Measurements from ENCODE around the gene TF.

The TF gene

DNA sequence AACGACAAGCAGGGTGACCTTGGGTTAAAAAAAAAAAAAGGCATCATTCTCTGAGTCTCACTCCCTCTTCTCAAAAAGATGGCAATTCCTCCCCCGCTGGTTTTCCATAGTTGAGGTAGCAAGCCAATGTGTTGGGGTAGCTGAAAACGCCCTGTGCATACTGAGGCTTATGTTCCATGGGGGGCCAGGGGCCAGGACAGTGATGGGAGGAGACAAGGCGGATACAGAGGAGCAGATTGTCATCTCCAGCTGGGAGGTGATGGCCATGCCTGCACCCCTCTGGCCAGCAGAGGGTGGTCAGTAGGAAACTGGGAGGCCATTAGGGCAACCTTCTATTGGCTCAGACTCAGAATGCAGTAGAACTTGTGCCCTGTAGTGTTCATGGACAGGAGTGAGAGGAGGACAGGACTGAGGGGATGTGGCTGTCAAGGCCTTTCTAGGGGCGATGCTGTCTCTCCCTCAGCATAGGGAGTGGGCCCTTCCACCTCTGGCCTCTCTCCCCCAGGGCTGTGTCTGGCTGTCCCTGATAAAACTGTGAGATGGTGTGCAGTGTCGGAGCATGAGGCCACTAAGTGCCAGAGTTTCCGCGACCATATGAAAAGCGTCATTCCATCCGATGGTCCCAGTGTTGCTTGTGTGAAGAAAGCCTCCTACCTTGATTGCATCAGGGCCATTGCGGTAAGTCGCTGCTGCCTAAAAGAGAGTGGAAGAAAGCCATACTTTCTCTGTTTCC, 1.9 kb downstream of the TF start:
- DNase-seq: no peak

GRCh38 chr3:133749427-133750258, 3.5 kb downstream of the TF start:
- no peak for DNase-seq

GRCh38 chr3:133750259-133750656, 4.1 kb downstream of the TF start:
- DNase-seq: no peak

DNA sequence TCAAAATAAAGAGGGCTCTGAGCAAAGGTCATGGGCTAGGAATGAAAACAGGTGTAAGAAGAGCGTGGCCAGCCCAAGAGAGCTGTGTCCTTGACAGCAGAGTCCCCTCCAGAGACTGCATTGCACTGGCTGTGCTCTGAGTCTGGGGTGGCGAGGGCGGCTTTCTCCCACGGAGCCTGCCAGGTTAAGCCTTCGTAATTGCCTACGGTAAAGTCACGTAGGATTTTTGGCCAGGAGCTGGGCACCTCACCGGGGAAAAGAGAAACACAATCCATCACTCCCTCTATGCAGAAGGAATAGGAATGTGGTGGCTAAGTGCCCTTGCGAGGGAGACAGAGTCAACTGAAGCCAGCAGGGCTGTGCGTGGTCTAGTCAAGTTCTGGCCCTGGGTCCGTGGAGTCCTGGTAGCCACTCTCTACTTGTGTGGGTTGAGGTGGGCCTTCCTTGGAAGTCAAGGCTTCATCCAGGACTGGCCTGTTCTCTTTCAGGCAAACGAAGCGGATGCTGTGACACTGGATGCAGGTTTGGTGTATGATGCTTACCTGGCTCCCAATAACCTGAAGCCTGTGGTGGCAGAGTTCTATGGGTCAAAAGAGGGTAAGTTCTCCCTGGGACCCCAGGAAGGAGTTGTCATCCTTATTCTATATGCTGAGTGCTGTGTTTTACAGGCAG, 7.0 kb downstream of the TF start:
- no peak for DNase-seq

DNA sequence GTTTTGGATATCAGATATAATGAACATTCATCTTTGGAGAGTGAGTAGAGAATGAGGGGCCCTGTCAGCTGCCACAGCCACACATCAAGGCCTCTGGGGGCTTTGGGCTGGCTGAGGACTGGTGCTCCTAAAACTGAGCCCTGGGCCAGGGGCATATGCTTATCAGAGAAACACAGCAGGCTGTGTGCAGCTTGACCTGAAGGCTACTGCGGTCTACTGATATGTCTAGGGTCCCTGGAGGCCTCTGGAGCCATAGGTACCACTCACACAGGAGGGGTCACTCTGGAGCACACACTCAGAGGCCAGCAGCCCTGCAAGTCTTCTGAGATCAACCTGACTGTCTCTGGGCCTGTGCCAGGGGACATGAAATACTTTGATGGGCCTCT, 7.6 kb downstream of the TF start:
- DNase-seq: no peak

- no peak for DNase-seq
Observed at GRCh38 chr3:133754455-133754854, 8.3 kb downstream of the TF start.

DNA sequence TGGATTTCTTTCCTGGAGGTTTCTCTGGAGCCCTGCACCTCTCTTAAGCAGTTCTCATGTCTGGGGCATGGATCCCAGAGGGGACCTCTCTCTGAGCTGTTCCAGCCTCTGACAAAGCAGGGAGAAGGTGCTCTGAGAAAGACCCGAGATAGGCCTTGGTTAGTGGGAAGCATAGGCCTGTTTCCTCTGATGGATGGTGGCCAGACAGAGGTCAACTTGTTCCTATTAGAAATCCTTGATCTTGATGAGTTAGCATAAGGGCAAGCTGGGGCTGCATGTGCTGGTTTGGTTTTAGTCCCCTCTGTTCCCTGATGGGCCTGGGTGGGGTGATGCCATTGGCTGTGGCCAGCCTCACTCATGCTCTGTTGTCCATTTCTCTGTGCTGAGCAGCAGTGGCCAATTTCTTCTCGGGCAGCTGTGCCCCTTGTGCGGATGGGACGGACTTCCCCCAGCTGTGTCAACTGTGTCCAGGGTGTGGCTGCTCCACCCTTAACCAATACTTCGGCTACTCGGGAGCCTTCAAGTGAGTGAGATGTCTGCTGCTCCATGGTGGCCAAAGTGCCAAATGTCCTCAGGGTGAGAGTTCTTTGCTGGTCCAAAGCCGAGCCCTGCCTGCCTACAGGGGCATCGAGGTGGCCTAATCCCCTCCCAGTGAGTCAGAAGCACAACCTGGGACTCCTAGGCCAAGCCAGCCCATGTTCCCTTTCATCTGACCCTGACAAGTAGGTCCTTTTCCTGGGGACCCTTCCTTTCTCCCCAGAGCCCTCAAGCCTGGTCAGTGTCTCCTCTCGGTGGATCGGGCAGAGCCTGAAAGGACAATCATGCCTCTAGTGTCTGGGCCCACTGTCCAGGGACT, 9.0 kb downstream of the TF start:
- DNase-seq: no peak

DNA sequence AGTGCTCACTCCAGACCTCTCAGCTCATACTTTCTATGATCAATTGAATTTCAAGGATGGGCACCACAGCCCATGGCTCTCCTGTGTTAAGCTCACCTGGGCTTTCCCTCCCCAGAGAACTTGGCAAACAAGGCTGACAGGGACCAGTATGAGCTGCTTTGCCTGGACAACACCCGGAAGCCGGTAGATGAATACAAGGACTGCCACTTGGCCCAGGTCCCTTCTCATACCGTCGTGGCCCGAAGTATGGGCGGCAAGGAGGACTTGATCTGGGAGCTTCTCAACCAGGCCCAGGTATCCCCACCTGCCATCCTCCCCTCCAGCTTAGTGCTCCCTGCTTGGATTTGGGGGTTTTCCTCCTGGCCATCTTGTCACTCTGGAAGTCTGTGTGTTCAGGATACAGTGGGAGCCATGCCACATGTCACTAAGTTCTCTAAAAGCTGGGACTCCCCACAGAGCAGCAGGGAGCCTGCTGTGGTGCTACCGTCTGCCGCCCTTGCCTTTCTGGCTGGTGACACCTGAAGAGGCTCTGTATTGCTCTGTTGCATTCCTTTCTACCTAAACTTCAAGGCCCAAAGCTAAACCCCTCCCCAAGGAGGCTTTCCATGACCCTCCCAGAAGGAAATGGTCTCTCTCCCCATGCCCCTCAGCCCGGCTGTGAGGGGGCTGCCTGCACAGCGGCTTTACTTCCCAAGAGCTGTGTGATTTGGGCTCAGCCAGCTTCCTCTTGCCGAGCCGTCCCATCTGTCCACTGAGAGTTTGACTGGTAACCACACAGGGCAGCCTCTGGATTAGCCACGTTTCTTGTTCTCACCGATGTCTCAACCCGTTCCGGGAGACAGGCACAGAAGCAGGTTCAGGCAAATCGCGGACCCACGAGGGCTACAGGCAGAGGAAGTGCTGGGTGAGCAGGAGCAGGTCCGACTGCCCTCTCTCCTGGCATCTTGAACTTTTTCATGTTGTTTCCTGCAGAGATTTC, 10.8 kb downstream of the TF start:
- DNase-seq: no peak

- DNase-seq: no peak
Observed at GRCh38 chr3:133757701-133758567, 11.7 kb downstream of the TF start.

DNA sequence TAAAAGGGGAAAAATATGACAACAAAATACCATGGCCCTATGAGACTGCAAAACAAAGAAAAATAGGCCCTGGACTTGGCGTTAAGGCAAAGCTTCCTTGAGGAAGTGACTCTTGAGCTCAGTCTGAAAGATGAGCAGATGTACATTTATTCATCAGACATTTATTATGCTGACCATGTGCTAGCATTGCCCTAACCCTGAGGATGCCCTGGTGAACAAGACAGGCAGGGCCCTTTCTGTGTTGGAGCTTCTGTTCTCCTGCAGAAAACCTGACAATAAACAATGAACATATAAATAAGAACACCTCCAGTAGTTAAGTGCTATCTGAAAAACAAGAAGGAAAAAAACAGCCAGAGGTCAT, 12.4 kb downstream of the TF start:
- no peak for DNase-seq

- DNase-seq: no peak
Observed at GRCh38 chr3:133758964-133759739, 13.0 kb downstream of the TF start.

DNA sequence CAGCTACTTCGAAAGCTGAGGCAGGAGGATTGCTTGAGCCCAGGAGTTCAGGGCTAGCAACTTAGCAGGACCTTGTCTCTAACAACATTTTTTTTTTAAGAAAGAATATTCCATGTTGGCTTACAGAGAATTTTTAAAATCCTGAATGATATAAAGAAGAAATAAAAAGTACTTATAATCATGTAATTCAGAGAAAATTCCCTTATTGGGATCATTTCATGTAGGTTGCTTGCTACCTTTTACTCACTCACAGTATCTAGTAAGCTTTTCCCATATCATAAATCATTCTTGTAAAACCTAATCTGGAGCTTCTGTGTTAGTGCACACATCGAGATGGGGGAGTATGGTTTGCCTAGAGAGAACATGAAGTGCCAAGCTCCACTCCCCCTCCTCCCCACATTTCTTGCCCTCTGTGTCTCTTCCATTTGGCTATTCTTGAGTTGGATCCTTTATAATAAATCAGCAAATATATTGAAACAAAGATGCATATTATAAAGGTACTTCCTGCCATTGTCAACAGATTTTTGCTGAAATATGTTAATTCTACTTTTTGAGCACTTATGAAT, 13.6 kb downstream of the TF start:
- no peak for DNase-seq

DNA sequence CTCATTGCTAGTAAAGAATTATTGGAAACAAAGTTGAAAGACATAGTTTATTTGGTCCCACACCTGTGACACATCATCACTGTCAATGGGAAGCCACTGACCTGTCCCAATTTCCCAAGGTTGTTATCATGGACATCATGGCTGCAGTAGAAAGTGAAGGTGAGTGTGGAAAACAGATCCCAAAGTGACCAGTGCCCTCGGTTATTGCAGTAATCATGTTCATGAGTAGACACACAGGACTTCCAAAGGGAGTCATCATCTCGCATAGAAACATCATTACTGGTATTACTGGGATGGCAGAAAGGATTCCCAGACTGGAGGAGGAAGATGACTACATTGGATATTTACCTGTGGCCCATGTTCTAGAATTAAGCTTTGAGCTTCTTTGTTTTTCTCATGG, 14.7 kb downstream of the TF start:
- DNase-seq: no peak

DNA sequence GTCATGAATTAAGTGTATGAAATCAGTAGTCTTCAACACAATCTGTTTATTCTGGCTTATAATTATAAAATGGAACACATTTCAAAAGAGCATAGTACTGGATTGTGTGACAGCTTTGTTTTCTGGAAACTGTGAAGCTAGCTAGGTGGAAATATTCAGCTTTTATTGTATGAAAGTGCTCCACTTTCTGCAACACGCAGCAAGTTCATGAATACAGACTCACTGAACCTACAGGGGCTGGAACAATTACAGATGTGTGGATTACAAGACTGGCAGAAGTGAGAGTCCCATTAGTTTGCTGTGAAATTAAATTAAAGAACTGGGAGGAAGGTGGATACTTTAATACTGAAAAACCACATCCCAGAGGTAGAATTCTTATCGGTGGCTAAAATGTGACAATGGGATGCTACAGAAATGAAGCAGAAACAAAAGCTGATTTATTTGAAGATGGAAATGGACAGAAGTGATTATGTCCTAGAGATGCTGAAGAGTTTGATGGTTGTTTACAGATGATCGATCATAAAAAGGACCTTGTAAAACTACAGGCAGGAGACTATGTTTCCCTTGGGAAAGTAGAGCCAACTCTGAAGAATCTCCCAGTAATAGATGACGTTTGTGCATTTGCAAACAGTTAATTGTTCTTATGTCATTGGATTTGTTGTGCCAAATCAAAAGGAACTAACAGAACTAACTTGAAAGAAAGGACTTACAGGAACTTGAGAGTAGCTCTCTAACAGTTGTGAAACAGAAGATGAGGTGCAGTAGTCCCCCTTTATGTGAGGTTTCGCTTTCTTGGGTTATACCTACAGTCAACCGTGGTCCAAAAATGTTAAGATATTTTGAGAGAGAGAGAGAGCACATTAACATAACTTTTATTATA, 15.7 kb downstream of the TF start:
- DNase-seq: no peak

DNA sequence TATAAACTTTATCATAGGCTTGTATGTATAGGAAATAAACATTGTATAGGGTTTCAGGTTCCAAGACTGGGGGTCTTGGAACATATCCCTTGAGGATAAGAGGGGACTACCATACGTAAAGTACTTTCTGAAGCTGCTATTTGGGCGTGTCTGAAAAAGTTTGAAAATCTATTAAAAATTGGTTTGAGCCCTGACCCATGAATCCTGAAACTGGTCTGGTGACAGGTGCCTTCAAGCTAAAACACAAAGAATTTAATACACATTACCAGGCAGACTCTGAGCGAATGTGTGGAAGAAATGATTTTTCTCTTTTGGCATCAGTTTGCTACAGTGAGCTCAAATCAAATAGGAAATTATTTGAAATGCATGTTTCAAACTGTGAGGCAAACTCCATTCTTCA, 16.3 kb downstream of the TF start:
- no peak for DNase-seq

DNA sequence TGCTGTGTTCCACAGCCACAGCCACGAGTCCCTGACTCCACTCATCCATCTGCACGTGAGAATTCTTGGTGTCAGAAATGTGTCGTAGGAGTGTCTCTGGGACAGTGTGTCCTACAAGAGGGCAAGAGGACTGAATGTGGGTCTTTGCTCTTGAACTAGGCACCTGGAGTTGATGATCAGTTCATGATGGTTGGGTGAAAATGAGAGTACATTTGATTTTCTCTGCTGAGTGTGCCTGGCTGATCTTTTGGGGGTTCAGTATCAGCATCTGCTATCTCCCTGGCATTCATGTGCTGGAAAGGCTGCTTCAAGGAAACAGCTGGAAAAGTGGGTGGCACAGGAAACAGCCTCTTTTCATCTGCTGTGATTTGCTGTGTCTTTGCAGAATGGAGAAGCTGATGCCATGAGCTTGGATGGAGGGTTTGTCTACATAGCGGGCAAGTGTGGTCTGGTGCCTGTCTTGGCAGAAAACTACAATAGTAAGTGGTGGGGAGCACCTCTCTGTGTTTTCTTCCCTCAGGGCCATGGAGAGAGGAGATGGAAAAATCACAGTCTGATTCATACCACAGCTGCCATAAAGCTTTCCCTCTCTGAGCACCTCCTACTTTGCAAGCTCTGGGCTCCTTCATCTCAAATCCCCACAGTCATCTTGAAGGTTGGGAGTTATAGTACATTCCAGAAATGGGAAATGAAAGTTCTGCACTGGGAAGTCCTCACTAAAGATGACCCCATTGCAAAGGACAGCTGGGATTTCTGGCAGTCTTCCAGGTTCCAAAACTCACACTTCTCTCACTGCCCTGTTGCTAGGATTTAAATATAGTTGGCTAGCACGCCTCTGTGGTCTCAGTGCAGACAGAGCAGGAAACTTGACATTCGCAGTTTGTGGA, 17.8 kb downstream of the TF start:
- no peak for DNase-seq

DNA sequence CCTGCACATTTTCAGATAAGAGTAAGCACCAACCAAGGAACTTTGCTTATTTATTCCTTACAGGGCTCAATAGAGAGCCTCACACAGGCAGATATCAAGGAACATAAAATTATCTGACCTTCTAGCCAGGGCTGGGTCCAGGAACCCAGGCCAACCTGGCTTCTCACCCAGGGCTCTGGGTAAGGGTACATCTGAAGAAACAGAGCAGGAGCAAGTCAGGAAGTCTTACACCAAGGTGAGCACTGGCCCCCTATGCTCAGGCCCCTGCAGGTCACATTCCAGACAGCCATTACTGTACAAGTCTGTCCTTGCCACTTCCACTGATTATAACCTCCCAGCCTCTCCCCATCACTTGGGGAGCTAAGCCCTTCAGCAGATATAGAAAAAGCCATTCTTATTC, 19.1 kb downstream of the TF start:
- no peak for DNase-seq

DNA sequence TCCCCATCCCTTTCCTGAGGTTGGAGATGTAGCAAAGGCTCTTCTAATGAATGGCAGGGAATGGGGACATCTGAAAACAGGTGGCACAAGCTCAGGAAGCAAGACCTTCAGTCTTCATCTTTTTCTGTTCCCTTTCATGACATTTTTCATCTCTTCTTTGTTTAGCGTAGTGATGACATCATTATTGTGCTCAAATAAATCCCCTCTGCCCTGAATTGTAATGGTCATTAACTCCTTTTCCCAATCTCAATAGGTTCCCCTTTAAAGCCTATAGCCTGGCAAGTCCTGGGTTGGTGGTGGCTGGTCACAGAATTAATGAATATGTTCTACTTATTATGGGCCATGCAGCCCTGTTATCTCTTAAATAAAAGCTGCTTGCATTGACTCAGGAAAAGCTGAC, 21.4 kb downstream of the TF start:
- no peak for DNase-seq
